Ramos (cell line): ENCODE measurements around the gene TCF7L1.
"Not testable (repeated sequence)": the region's sequence is repeated elsewhere in the genome, so short reads cannot be mapped to it uniquely, and the experiment has no call there.

ENCODE experiments used
- in situ Hi-C: fragments of 300-500 bp; cut with MboI; formaldehyde crosslinking; loops from one replicate; pipeline ENCODE4 v1.14.3; 2022; ENCODE audit warnings: low sequenced_read_pairs; ENCODE audit not compliant: unreplicated experiment

Gene TCF7L1

DNA sequence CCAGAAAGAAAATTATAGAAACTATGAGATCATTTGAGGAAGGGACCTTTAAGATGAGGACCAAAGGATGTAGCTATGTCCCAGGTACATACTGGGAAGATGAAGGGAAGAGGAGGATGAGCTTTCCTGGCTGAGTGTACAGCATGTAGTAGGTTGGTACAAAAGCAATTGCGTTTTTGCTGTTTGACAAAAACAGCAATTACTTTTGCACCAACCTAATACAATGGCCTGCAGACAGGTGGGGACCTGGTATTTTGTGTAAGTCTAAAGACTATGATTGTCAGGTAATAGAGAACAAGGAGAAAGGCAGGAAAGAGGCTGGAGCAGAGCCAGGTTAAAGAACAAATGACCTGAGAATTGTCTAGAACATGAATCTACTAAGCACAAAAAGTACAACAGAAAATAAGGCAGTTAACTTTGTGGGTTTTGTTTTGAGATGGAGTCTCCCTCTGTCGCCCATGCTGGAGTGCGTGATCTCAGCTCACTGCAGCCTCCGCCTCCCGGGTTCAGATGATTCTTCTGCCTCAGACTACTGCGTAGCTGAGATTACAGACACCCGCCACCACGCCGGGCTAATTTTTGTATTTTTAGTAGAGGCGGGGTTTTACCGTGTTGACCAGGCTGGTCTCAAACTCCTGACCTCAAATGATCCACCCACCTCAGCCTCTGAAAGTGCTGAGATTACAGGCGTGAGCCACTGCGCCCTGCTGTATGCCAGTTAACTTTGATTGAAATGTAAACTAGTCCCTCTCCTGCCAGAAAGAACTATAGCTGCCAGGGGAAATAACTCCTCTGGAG, 197.8 kb downstream of the TCF7L1 start:
- in situ Hi-C loops = no loop called here

DNA sequence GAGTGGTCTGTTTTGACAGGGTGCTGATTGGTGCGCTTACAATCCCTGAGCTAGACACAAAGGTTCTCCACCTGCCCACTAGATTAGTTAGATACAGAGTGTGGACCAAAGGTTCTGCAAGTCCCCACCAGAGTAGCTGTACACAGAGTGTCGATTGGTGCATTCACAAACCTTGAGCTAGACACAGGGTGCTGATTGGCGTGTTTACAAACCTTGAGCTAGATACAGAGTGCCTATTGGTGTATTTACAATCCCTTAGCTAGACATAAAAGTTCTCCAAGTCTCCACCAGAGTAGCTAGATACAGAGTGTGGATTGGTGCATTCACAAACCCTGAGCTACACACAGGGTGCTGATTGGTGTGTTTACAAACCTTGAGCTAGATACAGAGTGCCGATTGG, 200.7 kb downstream of the TCF7L1 start:
- in situ Hi-C loops = not testable (repeated sequence)

DNA sequence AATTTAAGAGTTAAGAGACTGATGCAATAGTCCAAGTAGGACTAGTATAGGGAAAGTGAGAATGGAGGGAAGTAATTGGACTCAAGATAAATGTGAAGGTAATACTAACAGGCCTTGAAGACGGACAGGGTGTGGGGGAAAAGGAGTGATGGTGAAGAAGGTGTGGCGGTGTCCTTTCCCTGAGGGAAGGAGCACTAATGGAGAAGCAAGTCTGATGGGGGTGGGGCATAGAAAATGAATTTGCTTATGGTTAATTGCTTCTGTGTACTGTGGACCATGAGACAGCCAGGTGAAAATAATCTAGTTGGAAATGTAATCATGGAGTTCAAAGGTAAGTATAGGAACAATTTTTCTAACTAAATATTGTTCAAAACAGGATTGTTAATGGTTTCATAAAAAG, 201.7 kb downstream of the TCF7L1 start:
- in situ Hi-C loops = no loop called here

DNA sequence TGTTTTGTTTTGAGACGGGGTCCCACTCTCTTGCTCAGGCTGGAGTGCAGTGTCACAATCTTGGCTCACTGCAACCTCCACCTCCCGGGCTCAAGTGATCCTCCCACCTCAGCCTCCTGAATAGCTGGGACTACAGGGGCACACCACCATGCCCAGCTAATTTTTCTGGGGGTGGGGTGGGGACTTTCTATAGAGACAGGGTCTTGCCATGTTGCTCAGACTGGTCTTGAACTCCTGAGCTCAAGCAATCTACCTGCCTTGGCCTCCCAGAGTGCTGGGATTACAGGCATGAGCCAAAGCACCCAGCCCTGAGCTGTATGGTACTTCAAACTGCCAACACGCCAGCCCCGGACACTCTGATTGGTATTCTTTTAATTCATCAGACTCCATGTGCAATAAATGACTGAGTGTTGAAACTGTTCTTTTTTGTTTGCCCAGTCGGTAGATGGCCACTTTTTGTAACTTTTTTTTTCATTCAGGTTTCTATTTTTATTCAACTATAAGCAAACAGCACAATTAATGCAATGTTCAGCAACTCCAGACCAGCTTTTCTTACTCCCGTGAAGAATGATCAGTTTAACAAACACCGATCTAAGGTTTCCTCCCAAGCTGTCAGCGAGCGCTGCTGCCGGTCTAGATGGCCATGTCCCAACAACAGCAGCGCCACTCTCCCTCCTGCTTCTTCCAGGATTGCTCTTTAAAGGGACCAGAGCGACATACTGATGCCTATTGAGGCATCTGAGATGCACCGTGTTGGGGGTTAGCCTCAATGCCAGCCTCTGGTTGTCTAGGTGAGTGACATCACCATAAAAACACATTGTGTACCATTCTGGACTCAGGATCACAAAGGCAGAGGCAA, 207.1 kb downstream of the TCF7L1 start:
- in situ Hi-C loops = no loop called here

DNA sequence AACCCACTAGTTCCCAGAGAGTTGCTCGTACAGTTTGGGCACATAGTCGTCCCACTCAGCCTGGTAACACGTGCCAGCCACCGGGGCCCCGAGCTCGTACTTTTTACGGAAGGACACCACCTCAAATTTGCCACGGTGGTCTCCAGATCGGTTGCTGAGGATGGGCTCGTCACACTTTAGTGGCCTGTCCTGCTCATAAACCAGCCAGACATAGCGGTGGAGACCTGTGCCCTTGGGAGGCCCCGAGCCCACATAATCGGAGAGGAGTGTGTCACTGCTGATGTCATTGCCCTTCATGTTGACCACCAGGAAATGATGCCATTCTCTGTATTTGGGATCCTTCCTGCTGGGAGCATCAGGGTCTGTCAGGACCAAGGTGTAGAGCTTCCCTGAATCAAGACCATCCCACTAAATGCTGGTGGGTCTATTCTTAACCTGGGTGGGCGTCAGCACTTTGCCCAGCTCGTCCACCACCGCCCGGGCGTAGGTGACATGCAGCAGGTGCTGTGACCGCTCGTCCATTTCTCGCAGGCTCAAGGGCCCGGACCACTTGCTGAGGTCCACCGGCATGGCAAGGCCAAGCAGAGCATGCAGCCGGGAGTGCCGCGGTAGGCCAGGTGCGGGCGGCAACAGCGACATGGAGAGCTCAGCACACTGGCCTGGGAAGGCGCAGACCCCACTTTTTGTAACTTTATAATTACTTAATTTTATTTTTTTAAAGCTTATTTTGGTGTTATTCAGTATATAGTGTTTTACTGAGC, 208.3 kb downstream of the TCF7L1 start:
- in situ Hi-C loops = no loop called here

DNA sequence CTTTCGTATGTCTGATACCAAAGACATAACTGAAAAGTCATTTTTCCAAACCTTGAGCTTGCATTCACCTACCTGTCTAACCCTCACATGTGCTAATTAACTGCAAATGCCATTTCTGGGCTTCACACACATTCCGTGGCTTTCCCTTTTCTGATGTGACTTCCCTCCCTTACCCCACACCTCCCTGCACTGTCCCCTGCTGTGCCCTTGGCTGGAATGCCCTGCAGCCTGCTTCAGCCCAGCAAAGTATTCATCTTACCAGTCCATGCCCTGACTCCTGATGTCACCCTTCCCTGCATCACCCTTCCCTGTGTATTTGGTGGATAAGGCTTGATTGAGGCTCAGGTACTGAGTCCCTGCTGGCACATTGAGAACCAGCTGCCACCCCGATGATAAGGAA, 209.0 kb downstream of the TCF7L1 start:
- in situ Hi-C loops = no loop called here

DNA sequence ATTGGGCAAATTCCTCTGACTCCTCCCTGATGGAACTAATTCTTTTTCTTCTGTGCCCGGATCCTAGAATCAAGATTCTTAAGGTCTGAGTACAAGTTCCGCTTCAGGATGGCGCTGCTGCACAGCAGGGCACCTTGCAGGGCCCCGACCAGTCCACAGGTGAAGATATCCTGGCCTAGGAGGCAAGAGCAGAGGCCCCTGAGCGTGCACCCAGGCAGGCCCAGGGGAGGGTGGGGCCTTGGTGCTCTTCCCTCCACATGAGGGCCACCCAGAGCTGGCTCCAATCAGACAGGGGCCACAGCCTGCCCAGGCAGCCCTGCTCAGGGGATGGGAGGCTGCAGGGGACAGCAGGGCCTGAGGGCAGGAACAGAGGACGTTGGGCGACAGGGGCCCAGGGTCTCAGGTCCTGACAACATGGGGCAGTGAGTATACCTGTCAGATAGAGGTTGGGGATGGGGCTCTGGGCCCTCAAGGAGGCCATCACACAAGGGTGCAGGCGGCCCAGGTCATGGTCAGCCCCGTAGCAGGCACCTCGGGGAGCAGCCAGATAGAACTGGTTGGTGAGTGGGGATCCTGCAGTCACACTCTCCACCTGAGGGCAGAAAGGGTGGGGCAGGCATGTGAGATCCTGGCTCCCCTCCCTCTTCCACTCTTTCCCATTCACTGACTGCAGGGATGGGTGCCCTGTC, 210.2 kb downstream of the TCF7L1 start:
- in situ Hi-C loops = not testable (repeated sequence)

DNA sequence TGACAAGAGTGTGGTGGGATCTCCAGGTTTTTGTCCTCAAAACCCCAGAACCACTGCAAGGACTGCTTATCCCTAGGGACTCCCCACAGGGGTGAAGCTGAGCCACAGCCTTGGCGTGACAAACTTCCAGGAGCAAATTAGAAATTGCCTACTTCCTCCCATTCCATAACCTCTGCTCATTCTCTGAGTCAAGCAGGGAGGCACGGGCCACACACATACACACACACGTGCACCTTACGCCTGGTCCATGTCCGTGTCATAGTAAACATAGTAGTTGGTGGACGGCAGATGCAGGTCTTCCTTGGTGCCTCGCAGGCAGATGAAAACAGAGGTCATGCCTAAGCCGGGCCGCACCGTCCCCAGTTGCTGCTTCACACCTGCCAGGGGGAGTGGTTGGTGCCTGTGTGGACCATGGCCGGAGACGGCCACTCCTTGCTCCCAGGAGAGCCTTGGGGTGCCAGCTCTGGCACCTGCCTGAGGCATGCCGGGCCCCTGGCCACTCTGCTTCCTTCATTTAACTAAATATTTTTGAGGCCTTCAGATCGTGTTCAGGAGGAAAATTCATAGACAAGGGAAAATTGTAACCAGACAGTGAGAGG, 211.3 kb downstream of the TCF7L1 start:
- in situ Hi-C loops = no loop called here

DNA sequence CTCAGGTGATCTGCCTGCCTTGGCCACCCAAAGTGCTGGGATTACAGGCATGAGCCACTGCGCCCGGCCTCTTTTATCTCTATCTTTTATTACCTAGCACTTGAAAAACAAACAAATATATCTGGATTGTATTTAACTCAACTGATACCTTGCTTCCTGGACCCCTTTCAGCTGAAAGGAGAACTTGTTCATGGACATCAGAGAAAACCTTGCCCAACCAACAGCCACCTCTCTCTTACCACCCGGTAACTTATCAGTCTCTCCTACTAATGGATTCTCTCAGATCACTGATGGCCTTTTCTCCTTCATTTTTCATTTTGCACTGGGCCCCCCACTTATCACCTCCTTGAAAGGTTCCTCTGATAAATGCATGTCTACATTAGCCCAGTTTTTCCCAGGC, 214.4 kb downstream of the TCF7L1 start:
- in situ Hi-C loops = no loop called here

DNA sequence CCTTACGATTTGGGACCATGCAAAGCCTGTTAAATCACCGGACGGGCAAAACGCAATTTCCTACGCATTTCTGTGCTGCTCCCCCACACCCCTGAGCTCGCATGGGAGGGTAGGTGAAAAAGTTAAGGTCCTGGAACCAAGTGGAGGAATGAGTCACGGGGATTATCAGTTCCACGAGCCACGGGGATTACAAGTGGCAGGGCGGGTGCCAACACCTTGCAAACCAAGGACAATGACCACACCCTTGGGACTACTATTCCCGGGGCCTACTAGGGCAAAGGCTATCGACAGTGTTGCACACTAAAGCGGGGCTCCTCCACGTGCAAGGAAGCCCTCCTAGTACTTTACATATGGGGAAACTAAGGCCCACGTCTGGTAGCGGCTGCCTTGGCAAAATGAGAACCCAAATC, 220.7 kb downstream of the TCF7L1 start:
- in situ Hi-C loops = no loop called here

DNA sequence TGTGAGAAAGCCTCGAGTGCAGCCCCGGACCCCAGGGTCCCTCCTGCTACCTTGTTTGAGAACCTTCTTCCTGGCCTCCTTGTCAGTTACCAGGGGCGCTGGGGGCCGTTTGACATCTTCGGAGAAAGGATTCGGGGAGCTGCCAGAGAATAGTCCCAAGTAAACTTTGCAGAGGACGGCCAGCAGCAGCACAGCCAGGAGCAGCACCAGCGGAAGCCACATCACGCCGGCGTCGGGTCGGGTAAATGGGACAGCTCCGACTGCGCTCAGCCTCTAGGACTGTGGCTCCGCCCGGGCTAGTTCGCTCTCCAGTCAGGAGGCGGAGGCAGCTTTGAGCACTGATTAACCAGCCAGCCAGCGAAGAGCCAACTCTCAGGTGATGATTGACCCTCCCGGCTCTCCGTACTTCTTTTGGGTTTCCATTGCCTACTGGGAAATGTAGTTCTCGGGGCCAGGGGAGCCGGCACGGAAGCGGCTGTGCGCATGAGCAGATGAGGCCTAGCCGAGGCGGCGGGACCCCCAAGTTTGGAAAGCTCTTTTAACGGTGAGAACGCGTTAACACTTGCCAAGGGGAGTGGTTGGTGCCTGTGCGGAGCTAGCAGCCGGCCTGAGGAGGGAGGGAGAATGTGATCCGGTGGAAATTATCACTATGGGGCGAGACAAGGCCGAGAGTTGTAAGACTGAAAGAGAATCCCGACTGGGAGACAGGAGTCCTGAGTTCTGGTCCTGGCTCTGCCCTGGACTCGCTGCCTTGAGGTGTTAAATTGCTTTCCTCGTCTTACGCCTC, 221.3 kb downstream of the TCF7L1 start, which contains the start of the genes ELMOD3 and RETSAT:
Gene ELMOD3 (plus strand): TSS at position 484 of the 787 bp plus-strand sequence. CDS start 2,430 bp downstream, outside the sequence.
Gene RETSAT (minus strand): TSS at position 243 of the 787 bp plus-strand sequence. CDS start 21 bp downstream, at position 222.
- in situ Hi-C loops = no loop called here

DNA sequence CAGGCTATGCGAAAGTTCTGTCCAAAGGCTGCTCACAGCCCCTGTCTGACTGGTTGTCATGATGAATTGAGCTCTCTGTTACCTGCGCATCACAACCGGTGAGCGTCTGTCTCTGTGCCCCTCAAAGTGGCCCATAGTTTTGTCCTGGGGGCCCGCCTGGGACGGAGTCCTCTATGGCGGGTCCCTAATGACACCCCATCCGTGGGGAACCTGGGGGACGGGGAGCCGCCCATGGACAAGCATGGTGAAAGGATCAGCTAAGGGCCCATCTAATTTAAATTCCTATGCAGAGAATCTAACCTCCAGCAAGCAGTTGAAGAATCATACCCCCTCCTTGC, 221.8 kb downstream of the TCF7L1 start:
- in situ Hi-C loops = no loop called here

DNA sequence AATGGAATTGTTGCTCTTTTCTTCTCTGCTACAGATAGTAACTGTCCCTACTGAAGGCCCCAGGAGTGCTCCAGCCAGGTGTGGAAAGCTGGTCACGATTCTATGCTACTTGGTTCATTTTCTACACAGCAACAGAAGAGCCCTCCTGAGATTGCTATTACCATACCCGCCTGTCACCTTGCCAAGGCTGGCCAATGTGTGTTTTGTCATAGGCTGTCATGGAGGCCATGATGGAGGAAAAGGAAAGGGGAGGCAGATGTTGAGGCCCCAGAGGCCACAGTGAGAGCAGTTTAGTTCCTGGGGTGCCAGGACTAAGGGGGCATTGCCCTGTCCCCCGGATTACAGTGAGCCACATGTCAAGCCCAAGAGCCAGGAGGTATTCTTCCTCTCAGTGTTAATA, 222.3 kb downstream of the TCF7L1 start:
- in situ Hi-C loops = no loop called here

DNA sequence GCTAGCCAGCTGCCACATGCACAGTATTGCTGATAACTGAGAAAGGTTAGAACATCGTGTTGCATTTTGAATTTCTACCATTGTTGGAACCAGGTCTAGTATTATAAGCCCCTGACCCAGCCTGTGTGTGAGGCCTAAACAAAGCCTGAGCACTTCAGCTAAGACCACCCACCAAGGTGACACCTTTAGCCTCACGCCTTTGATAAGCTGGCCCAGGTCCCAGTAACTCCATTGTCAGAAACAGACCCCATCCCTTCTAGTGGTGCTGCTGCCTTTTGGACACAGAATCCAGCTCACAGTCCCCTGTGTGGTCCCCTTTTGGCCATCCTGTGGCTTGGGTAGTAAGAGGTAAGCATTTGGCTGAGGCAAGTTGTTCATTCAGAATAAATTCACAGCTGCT, 223.0 kb downstream of the TCF7L1 start:
- in situ Hi-C loops = no loop called here

DNA sequence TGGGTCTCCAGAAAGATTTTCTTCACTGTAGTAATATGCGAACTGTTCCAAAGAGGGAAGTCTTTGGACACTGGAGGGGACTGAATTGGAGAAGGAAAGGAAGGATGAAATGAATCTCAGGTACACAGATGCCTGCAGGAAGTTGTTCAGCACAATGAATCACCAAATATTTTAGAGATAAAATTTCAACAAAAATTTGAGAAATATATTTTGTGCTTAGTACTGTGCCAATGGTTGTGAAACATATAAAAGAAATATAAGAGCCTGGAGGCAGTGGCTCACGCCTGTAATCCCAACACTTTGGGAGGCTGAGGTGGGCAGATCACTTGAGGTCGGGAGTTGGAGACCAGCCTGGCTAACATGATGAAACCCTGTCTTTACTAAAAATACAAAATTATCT, 224.5 kb downstream of the TCF7L1 start:
- in situ Hi-C loops = no loop called here
